A673 (cell line): Measurements from ENCODE around the gene PDE6A.

ENCODE experiments used
- EZH2 ChIP-seq: fragments of 200-600 bp; sonication (generic); IDR thresholded peaks from 2 replicates; pipeline ENCODE4 v1.6.1; 2017; ENCODE audit warnings: borderline replicate concordance, low read depth, mild to moderate bottlenecking, mixed read lengths, antibody characterized with exemption, low read length; ENCODE audit not compliant: poor library complexity, severe bottlenecking
- TF ChIP-seq, protein P1 (sequence below): fragments of 300-800, 200-600 bp; sonication (generic); conservative IDR thresholded peaks from 2 replicates; pipeline ENCODE4 v1.5.1; 2017; ENCODE audit warnings: low read depth, mild to moderate bottlenecking, antibody characterized with exemption, low read length, moderate library complexity, mixed read lengths

DNA sequence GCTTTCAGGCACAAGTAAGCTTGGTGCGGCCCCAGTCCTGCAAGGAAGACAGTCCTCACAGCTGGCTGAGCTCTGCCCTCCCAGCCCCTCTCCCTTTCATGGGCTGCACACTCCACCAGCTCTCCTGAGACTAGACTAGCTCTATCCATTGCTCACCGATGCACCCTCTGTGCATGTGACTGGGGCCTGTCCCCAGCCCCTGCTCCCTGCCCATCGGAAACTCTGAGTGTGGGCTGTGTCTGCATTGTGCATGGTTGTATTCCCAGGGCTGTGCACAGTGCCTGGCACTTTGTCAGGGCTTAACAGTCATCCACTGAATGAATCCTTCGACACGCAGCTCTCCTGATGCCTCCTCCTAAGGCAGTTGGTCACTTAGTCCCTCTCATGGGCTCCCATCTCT, 122.3 kb downstream of the PDE6A start:
- TF ChIP-seq, protein P1, sequence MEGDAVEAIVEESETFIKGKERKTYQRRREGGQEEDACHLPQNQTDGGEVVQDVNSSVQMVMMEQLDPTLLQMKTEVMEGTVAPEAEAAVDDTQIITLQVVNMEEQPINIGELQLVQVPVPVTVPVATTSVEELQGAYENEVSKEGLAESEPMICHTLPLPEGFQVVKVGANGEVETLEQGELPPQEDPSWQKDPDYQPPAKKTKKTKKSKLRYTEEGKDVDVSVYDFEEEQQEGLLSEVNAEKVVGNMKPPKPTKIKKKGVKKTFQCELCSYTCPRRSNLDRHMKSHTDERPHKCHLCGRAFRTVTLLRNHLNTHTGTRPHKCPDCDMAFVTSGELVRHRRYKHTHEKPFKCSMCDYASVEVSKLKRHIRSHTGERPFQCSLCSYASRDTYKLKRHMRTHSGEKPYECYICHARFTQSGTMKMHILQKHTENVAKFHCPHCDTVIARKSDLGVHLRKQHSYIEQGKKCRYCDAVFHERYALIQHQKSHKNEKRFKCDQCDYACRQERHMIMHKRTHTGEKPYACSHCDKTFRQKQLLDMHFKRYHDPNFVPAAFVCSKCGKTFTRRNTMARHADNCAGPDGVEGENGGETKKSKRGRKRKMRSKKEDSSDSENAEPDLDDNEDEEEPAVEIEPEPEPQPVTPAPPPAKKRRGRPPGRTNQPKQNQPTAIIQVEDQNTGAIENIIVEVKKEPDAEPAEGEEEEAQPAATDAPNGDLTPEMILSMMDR, result no peak
- no peak for TF ChIP-seq EZH2
